Tibial nerve (tissue), 4 donors: ENCODE data around the gene GPD1L. TPM values are rescaled to one million over a fixed set of nuclear protein-coding genes. Genes with fewer than 3 reads are reported as not detected.
"Not testable (repeated sequence)": the region's sequence is repeated elsewhere in the genome, so short reads cannot be mapped to it uniquely, and the experiment has no call there.

Source experiments
- DNase-seq, 2 donors: peaks; one replicate each; pipeline ENCODE4 v3.0.0-alpha.2; 2019; ENCODE audit warnings: low spot score in 2 of 2
- H3K27ac ChIP-seq, 4 donors: fragments of 200-600 bp; sonication (generic) in 3 of 4; one replicate each; pipeline ENCODE4 v1.5.1; 2017 to 2019; ENCODE audit warnings: mild to moderate bottlenecking in 1 of 4
- H3K27me3 ChIP-seq, 2 donors: fragments of 200-600 bp; sonication (generic) in 1 of 2; one replicate each; pipeline versions ENCODE4 v1.5.1 to v1.6.0; 2017 to 2019
- H3K36me3 ChIP-seq, 3 donors: fragments of 200-600 bp; sonication (generic); one replicate each; pipeline ENCODE4 v1.5.1; 2018 to 2019
- H3K4me1 ChIP-seq, 4 donors: fragments of 200-600 bp; sonication (generic) in 3 of 4; one replicate each; pipeline ENCODE4 v1.5.1; 2017 to 2019
- H3K4me3 ChIP-seq, 4 donors: fragments of 200-600 bp; sonication (generic) in 3 of 4; one replicate each; pipeline ENCODE4 v1.5.1; 2017 to 2019; ENCODE audit warnings: mild to moderate bottlenecking in 1 of 4, moderate library complexity in 1 of 4
- H3K9me3 ChIP-seq, 4 donors: fragments of 200-600 bp; sonication (generic) in 3 of 4; one replicate each; pipeline ENCODE4 v1.5.1; 2017 to 2019
- EP300 ChIP-seq, 2 donors: sonication (generic); formaldehyde crosslinking; IDR thresholded peaks; one replicate each; pipeline ENCODE4 v1.6.1; 2017; ENCODE audit warnings: antibody characterized with exemption in 2 of 2, mild to moderate bottlenecking in 1 of 2
- POLR2A ChIP-seq, 2 donors: fragments of 450-650 bp; IDR thresholded peaks; one replicate each; pipeline ENCODE4 v1.6.1; 2017; ENCODE audit warnings: antibody characterized with exemption in 2 of 2, mild to moderate bottlenecking in 2 of 2, moderate library complexity in 2 of 2
- WGBS, 2 donors: methylation state at CpG; one replicate each; pipeline ENCODE4 v1.1.5; 2018; 5-methylcytosine and 5-hydroxymethylcytosine counted together
- total RNA-seq, 4 donors: library from RNA; depleted of rRNA; stranded (reverse); fragments of >200 nt; gene quantifications; one replicate each; pipeline ENCODE4 v1.1.0, GENCODE V29; 2016
- TF ChIP-seq, protein P1 (sequence below), 5 experiments: fragments of 200-600 bp in 3 of 5; fragments of 450-650 bp in 2 of 5; sonication (generic) in 3 of 5; IDR thresholded peaks; one replicate each; pipeline ENCODE4 v1.5.1; 2016 to 2019; ENCODE audit warnings: antibody characterized with exemption in 5 of 5, mild to moderate bottlenecking in 3 of 5, moderate library complexity in 2 of 5

GPD1L gene
- total RNA-seq, 4 donors from 2014 or later = 38.4 to 60.9 (median 46.5) TPM

DNA sequence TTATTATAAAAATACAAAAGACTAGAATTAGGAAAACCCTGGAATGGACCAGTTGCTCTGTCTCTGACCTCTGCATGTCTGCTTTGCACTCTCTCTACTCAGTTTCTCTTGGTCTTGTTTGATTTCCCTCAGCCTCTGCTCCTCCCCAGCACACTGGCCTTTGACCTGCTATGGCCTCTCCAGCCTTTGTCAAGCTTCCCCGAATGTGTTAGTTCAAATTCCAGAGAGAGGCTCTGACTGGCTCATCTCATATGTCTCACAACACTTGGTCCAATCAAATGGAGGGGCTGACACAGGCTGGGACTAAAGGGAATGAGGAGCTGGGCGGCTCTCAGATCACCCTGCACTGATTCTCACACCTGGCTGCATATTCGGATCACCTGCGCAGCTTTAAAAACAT is 79.7 kb downstream of the GPD1L start:
- H3K27ac ChIP-seq = no peak overlapping the region
- no peaks in the 10 kb centered on the region for H3K27me3 ChIP-seq
- 74 to 79% methylated on average over 4 of the region's 4 CpGs for WGBS, 2 donors
- no peaks in the 10 kb centered on the region for H3K36me3 ChIP-seq
- TF ChIP-seq EP300 (IDR thresholded peaks at IDR 0.05) = no peak
- TF ChIP-seq, protein P1, sequence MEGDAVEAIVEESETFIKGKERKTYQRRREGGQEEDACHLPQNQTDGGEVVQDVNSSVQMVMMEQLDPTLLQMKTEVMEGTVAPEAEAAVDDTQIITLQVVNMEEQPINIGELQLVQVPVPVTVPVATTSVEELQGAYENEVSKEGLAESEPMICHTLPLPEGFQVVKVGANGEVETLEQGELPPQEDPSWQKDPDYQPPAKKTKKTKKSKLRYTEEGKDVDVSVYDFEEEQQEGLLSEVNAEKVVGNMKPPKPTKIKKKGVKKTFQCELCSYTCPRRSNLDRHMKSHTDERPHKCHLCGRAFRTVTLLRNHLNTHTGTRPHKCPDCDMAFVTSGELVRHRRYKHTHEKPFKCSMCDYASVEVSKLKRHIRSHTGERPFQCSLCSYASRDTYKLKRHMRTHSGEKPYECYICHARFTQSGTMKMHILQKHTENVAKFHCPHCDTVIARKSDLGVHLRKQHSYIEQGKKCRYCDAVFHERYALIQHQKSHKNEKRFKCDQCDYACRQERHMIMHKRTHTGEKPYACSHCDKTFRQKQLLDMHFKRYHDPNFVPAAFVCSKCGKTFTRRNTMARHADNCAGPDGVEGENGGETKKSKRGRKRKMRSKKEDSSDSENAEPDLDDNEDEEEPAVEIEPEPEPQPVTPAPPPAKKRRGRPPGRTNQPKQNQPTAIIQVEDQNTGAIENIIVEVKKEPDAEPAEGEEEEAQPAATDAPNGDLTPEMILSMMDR (IDR thresholded peaks at IDR 0.05) = no peak
- TF ChIP-seq POLR2A (IDR thresholded peaks at IDR 0.05) = no peak
- no peak for DNase-seq
- H3K4me1 ChIP-seq = no peaks in the 10 kb centered on the region
- H3K4me3 ChIP-seq = no peak overlapping the region
- no peaks in the 10 kb centered on the region for H3K9me3 ChIP-seq

DNA sequence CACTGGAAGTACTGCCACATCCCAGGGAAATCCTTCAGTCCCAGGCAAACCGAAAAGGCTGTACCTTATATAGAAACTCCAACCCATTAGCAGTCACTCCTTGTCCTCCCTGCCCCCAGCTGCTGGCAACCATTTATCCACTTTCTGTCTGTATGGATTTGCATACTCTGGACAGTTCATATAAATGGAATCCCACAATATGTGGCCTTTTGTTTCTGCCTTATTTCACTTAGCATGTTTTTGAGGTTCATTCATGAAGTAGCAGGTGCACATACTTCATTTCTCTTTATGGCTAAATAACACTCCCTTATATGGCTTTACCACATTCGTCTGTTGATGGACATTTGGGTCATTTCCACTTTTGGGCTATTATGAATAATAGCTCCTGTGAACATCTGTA is 80.5 kb downstream of the GPD1L start:
- H3K36me3 ChIP-seq = no peaks in the 10 kb centered on the region
- 76 to 84% methylated on average over 2 of the region's 2 CpGs for WGBS, 2 donors
- TF ChIP-seq POLR2A (IDR thresholded peaks at IDR 0.05) = no peak
- TF ChIP-seq, protein P1 (IDR thresholded peaks at IDR 0.05) = no peak
- TF ChIP-seq EP300 (IDR thresholded peaks at IDR 0.05) = no peak
- no peak for DNase-seq
- no peaks in the 10 kb centered on the region for H3K9me3 ChIP-seq
- H3K4me1 ChIP-seq = no peaks in the 10 kb centered on the region
- H3K27ac ChIP-seq = no peak overlapping the region
- H3K4me3 ChIP-seq = no peak overlapping the region
- no peaks in the 10 kb centered on the region for H3K27me3 ChIP-seq

DNA sequence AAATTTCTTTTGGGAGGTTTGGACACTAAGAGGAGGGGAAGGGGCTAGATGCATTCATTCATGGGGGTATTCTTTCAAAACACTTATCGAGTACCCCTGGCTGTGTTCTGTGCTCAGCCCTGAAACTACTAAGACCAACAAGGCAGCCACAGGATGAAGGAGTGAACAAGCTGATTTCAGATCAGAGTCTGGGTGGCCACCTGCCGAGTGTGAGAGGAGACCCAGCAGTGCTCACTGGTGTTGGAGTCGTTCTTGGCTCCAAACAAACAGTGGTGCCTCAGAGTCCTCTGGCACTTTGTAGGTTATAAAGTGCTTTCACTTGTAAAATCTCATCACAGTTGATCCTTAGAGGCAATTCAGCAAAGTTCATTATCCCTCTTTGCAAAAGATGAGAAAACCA is 83.3 kb downstream of the GPD1L start:
- Histone ChIP-seq H3K4me3 (no peak overlapping the region), H3K36me3 (no peaks in the 10 kb centered on the region), H3K27me3 (no peaks in the 10 kb centered on the region), H3K9me3 (no peaks in the 10 kb centered on the region), H3K4me1 (no peaks in the 10 kb centered on the region), H3K27ac (no peak overlapping the region)
- TF ChIP-seq POLR2A (IDR thresholded peaks at IDR 0.05) (no peak), EP300 (IDR thresholded peaks at IDR 0.05) (no peak)
- TF ChIP-seq, protein P1 (IDR thresholded peaks at IDR 0.05) = no peak
- no peak for DNase-seq
- WGBS, 2 donors = 55 to 66% methylated on average over 3 of the region's 3 CpGs

DNA sequence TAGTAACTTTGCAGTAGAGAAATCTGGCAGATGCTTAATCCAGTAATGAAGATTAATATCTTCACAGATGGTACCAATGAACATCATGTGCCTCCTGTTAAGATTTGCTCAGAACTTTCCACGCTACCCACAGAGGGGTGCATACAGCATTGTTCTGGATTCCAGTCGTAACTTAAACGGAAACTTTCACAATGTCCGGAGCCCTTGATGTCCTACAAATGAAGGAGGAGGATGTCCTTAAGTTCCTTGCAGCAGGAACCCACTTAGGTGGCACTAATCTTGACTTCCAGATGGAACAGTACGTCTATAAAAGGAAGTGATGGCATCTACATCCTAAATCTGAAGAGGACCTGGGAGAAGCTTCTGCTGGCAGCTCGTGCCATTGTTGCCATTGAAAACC is 84.1 kb downstream of the GPD1L start:
- 80 to 93% methylated on average over 6 of the region's 6 CpGs for WGBS, 2 donors

DNA sequence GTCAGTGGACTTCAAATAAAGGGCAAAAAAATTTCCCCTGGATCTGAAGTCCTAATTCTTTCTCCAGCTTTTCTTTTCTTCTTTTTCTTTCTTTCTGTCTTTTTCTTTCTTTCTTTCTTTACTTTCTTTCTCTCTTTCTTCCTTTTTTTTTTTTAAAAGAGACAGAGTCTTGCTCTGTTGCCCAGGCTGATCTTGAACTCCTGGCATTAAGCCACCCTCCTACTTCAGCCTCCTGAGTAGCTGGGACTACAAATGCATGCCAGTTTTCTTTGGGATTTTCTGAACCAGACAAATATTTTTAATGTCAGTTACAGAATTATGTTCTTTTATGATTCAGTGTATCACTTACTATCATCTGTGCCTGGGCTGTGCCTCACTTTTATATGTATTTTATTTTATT is 86.7 kb downstream of the GPD1L start:
- DNase-seq = no peak
- Histone ChIP-seq H3K36me3 (no peaks in the 10 kb centered on the region), H3K9me3 (no peaks in the 10 kb centered on the region), H3K4me1 (no peaks in the 10 kb centered on the region), H3K27me3 (no peaks in the 10 kb centered on the region), H3K27ac (no peak overlapping the region), H3K4me3 (no peak overlapping the region)
- no peak for TF ChIP-seq POLR2A (IDR thresholded peaks at IDR 0.05)
- TF ChIP-seq, protein P1 (IDR thresholded peaks at IDR 0.05) = no peak
- no peak for TF ChIP-seq EP300 (IDR thresholded peaks at IDR 0.05)

More for the DNA sequence above, 84.1 kb downstream of the GPD1L start:
- H3K4me3 ChIP-seq, H3K27me3 ChIP-seq, DNase-seq, H3K4me1 ChIP-seq, H3K9me3 ChIP-seq, H3K27ac ChIP-seq, H3K36me3 ChIP-seq: not testable (repeated sequence)

DNA sequence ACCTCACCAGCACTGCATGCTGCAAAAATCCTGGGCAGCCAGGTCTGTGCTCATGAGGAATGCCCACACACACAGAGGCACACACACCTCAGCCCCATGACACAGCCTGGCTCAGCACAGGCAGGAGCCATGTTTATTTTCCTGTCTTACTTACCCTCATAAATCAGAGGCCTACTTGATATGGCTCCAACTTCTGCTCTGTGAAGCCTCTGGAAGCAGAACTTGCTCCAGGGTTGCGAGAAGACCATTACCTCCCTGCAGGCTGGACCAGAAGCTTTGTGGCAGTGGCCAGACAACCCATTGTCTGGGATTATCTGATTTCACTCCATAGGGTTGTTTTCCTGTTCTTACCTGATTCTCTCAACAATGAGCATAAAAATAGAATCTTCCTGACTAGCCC is 88.2 kb downstream of the GPD1L start:
- Histone ChIP-seq H3K9me3 (no peaks in the 10 kb centered on the region), H3K36me3 (no peaks in the 10 kb centered on the region), H3K4me3 (no peak overlapping the region), H3K27ac (no peak overlapping the region), H3K4me1 (peaks cover 0 to 3% (median 0%) of the 10 kb centered on the region in 4 donors), H3K27me3 (no peaks in the 10 kb centered on the region)
- no peak for DNase-seq
- WGBS, 2 donors = 83 to 100% methylated on average over 1 of the region's 1 CpG
- TF ChIP-seq, protein P1 (IDR thresholded peaks at IDR 0.05) = no peak
- TF ChIP-seq POLR2A (IDR thresholded peaks at IDR 0.05) (no peak), EP300 (IDR thresholded peaks at IDR 0.05) (no peak)
